HUES48 (cell line): Measurements from ENCODE around the gene FFAR4.

ENCODE experiments used
- H3K27ac ChIP-seq: one replicate; pipeline ENCODE4 v1.7.0; 2013; ENCODE audit warnings: low read depth, low read length, inconsistent platforms
- H3K27me3 ChIP-seq: 2 replicates; pipeline ENCODE4 v1.6.1; 2013; ENCODE audit warnings: mild to moderate bottlenecking, low read length; ENCODE audit not compliant: control insufficient read depth, insufficient read depth
- H3K36me3 ChIP-seq: 2 replicates; pipeline ENCODE4 v1.6.1; 2013; ENCODE audit warnings: low read length; ENCODE audit not compliant: control insufficient read depth, insufficient read depth
- H3K4me1 ChIP-seq: 2 replicates; pipeline ENCODE4 v1.6.1; 2013; ENCODE audit warnings: mild to moderate bottlenecking, low read length; ENCODE audit not compliant: control insufficient read depth, insufficient read depth
- H3K4me3 ChIP-seq: 2 replicates; pipeline ENCODE4 v1.5.1; 2013; ENCODE audit warnings: mild to moderate bottlenecking, low read depth, low read length
- H3K9ac ChIP-seq: 2 replicates; pipeline ENCODE4 v1.6.1; 2013; ENCODE audit warnings: mild to moderate bottlenecking, low read depth, low read length, moderate library complexity
- H3K9me3 ChIP-seq: 2 replicates; pipeline ENCODE4 v1.6.1; 2013; ENCODE audit warnings: low read length; ENCODE audit not compliant: control insufficient read depth, insufficient read depth

Gene FFAR4

DNA sequence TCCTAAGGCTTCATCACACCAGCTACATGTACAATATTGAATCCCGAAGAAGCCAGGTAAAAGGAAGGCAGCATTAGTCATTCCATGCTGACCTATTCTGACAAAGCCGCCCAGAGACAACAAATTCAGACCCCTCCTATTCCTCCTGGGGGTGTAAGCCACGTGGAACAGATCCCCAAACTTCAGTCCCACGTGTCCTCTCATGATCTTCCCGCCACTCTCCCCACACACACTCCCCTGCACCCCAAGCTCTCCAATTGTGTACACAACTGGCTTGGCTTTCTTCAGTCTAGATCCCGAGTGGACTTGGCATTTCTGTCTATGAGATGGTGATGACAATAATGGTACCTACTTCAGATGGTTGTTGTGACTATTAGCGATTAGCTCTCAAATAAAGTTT, 54.5 kb downstream of the FFAR4 start:
- no peak overlapping the region for H3K4me3 ChIP-seq
- 0 out of 2 replicates have a peak, but pooled peaks cover 4% of the 10 kb centered on the region for H3K4me1 ChIP-seq

DNA sequence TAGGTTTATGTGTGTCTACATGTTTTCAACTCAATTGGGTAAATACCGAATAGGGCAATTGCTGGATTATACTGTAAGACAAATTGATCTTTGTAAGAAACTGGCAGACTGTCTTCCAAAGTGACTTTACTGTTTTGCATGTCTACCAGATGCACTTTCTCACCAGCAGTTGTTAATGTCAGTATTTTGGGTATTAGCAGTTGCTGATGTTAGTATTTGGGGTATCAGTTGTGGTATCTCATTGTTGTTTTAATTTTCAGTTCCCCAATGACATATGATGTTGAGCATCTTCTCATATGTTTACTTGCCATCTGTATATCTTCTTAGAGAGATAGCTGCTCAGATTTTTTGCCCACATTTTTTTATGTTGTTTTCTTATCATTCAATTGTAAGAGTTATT, 56.5 kb downstream of the FFAR4 start:
- no peak overlapping the region for H3K9ac ChIP-seq
- no peaks in the 10 kb centered on the region for H3K4me1 ChIP-seq
- H3K36me3 ChIP-seq, result no peaks in the 10 kb centered on the region
- H3K4me3 ChIP-seq, result no peak overlapping the region
- H3K27ac ChIP-seq, result no peak overlapping the region
- no peaks in the 10 kb centered on the region for H3K9me3 ChIP-seq
- H3K27me3 ChIP-seq, result no peaks in the 10 kb centered on the region

More for the DNA sequence above, 54.5 kb downstream of the FFAR4 start:
- no peak overlapping the region for H3K27ac ChIP-seq
- H3K36me3 ChIP-seq, result no peaks in the 10 kb centered on the region
- no peak overlapping the region for H3K9ac ChIP-seq
- H3K27me3 ChIP-seq, result no peaks in the 10 kb centered on the region
- no peaks in the 10 kb centered on the region for H3K9me3 ChIP-seq

DNA sequence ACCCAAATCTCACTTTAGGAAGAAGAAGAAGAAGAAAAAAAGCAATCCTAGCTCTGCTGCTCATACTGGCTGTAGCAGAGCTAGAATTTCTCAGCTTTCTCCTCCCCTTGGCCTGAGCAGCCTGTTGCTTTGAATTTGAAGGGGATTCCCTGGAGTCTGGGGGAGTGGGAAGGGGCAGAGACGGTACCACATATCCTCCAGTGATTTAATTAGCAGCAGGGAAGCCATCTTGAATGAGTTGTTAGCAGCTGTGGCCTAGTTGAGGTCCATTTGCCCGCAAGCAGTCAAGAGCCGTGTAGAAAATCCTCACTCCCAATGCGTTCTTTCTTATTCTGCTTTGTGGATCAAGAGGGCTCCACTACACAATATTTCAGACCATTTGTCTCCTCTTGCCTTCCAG, 62.4 kb downstream of the FFAR4 start:
- Histone ChIP-seq H3K4me1 (no peaks in the 10 kb centered on the region), H3K9me3 (no peaks in the 10 kb centered on the region), H3K27ac (no peak overlapping the region), H3K9ac (no peak overlapping the region), H3K4me3 (no peak overlapping the region), H3K36me3 (no peaks in the 10 kb centered on the region), H3K27me3 (no peaks in the 10 kb centered on the region)

DNA sequence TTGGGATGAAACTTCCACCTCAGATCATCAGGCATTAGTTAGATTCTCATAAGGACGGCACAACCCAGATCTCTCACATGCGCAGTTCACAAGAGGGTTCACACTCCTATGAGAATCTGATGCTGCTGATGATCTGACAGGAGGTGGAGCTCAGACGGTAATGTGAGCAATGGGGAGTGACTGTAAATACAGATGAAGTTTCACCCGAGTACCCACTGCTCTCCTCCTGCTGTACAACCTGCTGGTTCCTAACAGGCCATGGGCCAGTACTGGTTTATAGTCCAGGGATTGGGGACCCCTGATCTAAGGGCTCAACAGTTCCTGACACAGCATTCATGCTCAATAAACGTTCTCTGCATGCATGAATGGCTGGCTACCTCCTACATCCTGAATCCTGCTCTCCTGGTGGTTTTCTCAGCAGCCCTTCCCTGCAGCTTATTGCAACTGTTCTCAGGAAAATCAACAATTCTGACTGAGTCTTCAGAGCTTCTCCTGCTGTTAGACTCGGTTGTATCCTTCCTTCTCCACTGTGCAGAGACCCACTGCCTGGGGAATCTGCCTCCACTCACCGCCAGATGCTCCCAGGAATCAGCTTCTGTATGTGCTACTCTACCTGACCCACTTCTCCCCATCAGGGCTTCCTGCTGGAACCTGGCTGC, 63.3 kb downstream of the FFAR4 start:
- Histone ChIP-seq H3K27ac (no peak overlapping the region), H3K27me3 (no peaks in the 10 kb centered on the region), H3K9me3 (no peaks in the 10 kb centered on the region), H3K4me1 (no peaks in the 10 kb centered on the region), H3K36me3 (no peaks in the 10 kb centered on the region), H3K9ac (no peak overlapping the region), H3K4me3 (no peak overlapping the region)

DNA sequence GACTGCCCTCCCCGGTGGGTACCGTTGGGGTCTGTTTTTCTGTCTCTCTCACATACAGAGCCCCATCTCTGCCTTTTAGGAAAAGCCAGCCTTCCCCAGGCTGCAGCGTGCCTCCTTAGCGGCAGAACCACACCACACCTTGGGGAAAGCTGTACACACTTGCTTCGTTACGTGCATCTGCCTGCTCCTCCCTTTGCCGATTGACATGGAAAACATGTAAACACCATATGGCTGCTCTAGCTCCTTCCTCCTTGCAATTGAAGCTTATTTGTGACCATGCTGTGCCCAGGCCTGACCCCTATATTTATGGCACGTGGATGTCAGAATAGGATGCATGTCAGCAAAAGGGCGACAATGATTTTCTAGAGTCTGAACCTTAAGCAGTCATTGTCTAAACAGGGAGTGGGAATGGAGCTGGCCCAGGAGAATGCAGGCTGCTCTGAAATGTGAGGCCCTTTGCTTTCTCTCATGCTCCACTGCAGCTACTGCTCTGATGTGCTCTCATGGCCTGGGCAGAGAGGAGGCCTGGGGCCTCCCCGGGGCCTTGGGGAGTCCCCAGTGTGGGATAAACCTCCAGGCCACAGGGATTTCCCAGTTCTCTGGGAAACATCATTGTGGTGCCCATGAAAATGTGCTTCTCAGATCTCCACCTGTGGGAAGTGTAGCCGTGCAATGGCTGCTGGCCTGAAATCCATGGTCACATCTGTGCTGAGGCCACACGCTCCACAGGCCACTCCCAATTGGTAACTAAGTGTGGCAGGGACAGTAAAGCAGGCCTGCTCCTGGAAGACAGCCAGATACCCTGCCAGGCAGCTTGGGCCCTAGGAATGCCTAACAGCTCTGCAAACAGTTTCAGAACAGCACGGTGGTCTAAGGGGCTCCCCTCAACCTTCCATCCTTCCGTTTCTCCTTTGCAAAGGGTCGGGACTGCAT, 64.4 kb downstream of the FFAR4 start:
- H3K36me3 ChIP-seq, result no peaks in the 10 kb centered on the region
- H3K27me3 ChIP-seq, result no peaks in the 10 kb centered on the region
- H3K9me3 ChIP-seq, result no peaks in the 10 kb centered on the region
- H3K27ac ChIP-seq, result no peak overlapping the region
- H3K4me1 ChIP-seq, result no peaks in the 10 kb centered on the region
- no peak overlapping the region for H3K9ac ChIP-seq
- no peak overlapping the region for H3K4me3 ChIP-seq
